HG03095 (cell line): ENCODE results near the gene LAMB3.

Experiments
- ATAC-seq: cut with Tn5 transposase; IDR thresholded peaks from one replicate; pipeline ENCODE4 v1.9.1; 2021; ENCODE audit warnings: moderate library complexity; ENCODE audit not compliant: unreplicated experiment

The LAMB3 gene

GRCh38 chr1:209618756-209619420, 33.3 kb downstream of the LAMB3 start:
- no peak for ATAC-seq

GRCh38 chr1:209618291-209618690, 33.9 kb downstream of the LAMB3 start:
- ATAC-seq = no peak

GRCh38 chr1:209617755-209618154, 34.5 kb downstream of the LAMB3 start:
- ATAC-seq = no peak

DNA sequence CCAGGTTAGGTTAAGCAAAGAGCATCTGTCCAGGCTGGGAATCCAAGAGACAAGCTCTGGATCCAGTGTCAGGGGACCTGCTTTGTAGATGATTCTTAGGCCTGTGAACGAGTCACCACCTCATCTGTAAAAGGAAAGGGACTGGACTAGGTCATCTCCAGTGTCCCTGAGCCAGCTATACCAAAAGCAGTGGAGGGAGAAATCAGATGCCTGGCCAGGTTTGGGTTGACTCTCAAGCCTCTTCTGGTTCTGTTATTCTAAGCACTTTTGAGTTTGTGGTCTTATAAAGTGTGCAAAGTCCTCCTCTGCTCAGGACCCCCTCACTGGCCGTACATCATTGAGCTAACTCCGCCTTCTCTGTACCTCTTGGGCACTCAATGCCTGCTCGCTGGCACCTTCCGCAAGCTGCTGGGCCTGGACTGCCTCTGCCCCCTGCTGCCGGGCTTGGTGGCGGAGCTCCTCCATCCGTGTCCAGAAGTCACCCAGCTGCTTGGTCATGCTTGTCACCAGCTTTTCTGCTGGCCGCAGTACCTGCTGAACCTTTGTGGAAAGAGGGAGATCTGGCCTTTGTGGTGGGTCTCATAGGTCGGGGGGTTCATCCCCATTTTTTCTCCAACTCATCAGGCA, 35.1 kb downstream of the LAMB3 start:
- no peak for ATAC-seq

GRCh38 chr1:209616366-209617046, 35.7 kb downstream of the LAMB3 start:
- ATAC-seq = no peak

GRCh38 chr1:209614906-209615305, 37.3 kb downstream of the LAMB3 start:
- ATAC-seq = no peak

DNA sequence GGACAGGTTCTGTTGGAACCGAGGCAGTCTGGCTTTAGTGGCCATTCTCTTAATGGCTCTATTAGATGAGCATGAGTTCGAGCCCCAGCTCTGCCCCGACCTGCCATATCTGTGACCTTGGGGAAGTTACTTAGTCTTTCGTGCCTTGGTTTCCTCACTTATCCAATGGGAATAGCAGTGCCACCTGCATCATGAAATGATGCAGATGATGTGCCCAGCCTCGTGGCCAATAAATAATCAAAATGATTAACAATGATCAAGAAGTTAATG, 38.1 kb downstream of the LAMB3 start:
- no peak for ATAC-seq

- ATAC-seq = no peak
Measured at GRCh38 chr1:209613400-209614150, 38.6 kb downstream of the LAMB3 start.

DNA sequence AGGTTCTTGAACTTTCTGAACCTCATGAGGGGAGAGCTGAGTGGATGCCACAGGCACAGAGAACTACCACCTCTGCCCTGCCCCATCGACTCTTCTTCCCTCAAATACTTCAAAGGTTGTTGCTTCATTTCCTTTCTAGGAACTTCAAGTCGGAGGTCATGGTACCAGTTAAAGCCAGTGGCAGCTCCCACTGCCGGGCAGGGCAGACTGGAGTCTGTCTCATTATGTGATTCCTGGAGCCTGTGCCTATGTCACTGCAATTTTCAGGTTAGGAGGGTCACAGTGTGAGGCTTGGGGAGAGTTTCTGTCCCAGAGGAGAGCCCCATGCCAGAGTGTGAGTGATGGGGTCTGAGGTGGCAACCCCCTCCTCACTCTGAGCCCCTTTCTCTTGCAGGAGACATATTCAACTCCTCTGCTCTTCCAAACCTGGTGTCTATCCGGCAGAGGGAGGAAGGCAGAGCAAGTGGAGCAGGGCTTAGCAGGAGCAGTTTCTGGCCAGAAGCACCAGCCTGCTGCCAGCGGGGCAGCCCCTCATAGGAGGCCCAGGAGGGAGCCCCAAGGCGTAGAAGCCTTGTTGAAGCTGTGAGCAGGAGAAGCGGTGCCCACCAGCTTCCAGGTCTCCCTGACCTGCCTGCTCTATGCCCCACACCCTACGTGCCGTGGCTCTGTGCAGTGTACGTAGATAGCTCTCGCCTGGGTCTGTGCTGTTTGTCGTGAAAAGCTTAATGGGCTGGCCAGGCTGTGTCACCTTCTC, 39.4 kb downstream of the LAMB3 start:
- ATAC-seq = no peak

DNA sequence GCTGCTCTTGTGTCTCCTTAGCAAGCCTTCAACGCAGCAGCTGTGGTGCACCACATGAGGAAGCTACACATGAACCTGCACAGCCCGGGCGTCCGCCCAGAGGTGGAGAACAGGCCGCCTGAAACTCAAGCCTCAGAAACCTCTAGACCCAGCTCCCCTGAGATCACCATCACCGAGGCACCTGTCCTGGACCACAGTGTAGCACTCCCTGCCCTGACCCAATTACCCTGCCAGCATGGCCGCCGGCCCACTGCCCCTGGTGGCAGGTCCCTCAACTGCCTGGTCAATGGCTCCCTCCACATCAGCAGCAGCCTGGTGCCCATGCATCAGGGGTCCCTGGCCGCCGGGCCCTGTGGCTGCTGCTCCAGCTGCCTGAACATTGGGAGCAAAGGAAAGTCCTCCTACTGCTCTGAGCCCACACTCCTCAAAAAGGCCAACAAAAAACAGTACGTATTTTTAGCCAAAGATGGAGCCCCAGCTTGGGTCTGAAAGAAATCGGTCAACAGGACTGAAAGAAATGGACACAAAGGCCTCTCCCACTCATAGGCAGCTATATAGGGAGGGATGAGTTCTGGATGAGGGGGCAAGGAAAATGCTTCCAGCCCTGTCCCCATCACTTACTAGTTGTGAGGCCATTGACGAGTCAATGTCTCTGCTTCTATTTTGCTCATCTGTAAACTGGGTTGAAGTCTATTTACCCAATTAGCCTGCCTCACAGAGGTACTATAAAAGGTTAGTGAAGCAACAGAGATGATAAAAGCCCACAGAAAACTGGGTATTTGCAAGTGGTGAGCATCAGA, 40.3 kb downstream of the LAMB3 start:
- ATAC-seq = no peak

GRCh38 chr1:209610631-209610905, 41.7 kb downstream of the LAMB3 start:
- no peak for ATAC-seq

DNA sequence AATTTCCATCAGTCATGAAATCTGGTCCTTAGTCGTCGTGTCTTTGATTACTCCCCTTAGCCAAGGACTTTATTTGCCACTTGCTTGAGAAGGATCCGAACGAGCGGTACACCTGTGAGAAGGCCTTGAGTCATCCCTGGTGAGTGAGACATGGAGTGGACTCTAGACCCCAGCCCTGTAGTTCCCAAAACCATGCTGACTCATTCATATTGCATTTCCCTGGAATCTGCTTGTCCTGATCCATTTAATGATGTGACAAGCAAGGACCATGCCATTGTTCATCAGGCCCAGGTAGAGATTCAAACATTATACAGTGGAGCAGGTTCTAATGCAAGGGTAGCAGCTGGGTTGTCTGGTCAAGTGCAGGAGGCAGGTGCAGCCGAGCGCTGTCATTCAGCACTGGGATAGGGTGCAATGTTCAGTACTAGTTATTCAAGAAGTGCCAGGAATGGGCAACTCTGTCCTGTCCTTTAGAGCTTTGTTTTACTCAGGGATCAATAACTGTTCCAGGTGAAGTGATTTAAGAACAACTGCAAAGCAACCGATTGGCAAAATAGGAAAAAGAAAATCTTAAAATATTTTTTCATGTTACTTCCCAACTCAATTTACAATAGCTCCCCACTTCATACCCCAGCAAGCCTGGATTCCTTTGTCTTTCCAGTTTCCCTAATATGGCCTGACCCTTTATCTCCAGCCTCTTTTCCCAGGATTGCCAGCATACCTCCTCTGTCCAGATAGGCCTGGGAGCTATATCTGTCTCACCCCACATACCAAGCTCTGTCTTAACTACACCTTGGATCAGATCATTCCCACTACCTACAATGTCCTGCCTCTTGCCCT, 42.2 kb downstream of the LAMB3 start:
- ATAC-seq = no peak

- ATAC-seq = no peak
Measured at GRCh38 chr1:209609041-209609790, 43.0 kb downstream of the LAMB3 start.

DNA sequence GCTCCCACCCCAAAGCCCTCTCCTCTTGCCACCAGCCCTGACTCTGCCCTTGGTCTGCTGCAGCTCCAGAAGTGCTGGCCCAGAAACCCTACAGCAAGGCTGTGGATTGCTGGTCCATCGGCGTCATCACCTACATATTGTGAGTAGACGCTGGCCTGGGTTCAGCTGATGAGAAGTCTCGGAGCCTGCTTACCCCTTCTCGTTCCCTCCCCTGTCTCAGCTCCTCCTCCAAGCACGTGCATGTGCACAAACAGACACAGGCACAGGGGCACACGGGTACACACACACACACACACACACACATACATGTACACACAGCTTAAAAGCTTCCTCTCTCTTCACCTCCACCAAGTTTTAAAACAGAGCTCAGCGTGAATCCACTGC, 44.4 kb downstream of the LAMB3 start:
- peak; percentile 25 for ATAC-seq

GRCh38 chr1:209607102-209607794, 45.0 kb downstream of the LAMB3 start:
- ATAC-seq = peak; percentile 82

DNA sequence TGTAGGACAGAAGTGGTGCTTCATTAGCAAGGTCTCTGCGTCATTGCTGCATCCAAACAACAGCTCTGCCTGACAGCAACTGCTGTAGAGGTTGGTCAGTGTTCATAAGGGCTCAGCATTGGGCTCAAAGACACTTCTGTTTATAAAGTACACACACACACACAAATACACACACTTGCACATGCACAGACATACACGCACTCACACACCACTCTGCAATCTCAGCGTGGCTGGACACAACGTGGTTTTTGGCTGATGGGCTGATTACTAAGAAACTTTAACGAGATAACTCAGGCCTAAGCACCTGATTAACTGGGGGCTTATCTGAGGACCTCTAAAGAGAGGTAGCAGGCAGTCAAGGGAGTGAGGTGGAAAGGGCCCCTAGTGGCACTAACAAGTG, 48.3 kb downstream of the LAMB3 start:
- no peak for ATAC-seq

DNA sequence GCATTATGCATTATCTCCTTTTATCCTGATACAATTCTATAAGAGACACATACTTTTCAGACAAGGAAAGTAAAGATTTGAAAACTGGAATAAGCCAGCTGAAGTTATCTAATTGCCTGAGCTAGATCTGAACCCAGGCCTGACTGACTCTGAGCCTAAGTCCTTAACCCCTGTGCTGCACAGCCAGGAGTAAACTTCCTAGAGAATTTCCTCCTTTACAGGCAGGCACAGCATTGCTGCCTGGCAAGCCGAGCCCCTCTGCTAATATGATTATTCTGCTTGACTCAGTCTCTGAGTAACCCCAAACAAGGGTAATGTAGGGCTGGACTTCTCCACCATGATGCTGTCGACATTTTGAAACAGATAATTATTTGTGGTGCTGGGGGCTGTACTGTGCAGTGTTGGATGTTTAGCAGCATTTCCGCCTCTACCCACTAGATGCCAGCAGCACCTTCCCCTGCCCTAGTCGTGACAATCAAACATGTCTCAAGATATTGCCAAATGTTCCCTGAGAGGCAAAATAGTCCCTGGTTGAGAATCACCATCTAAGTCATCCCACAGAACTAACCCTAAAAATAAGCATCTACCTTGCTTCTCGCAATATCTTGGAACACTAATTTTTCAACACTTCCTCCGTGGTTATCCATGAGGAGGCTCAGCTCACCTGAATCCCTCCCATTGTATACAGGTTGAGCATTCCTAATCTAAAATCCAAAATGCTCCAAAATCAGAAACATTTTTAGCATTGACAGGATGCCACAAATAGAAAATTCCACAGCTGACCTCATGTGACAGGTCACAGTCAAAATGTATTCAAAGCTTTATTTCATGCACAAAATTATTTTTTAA, 50.2 kb downstream of the LAMB3 start:
- no peak for ATAC-seq

DNA sequence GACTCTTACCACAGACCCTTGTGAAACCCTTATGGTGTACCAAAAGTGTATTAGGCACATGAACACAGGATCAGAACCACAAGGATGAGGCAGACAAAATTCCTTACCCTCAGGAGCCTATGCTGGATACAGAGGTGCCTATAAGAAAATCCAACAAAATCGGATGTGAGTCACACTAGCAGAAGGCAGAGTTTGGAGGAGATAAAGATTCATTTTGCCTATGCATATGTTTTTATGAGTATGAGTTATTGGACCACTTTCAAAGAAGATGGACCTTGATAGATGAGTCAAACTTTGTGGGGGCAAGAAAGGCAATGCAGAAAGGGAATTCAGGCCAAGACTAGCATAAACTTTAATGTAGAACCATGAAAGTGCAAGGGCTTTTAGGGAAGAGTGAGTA, 51.7 kb downstream of the LAMB3 start:
- no peak for ATAC-seq
